ENCODE results near the gene DROSHA.

The DROSHA gene

GRCh38 chr5:31459594-31459993, 72.3 kb downstream of the DROSHA start:
- no peak for DNase-seq

GRCh38 chr5:31455172-31455571, 76.7 kb downstream of the DROSHA start:
- no peak for DNase-seq

DNA sequence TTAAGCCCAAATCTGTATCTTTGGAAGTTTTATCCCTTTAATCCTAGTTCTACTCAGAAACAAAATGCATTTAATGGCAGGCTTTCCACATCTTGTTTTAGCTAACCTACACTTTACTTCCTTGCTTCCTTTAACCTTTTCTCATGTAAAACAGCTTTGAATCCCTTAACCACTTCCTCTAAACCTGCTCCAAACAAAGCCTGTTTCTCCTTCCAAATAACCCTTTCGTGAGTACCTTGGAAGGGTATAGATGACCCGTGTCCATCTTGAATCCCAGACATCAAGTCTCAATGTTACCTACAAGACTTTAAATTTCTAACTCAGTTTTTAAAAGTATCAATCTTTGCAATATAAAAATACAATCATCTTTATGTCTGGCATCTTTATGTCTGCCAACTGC, 78.4 kb downstream of the DROSHA start:
- no peak for DNase-seq

GRCh38 chr5:31452314-31452713, 79.6 kb downstream of the DROSHA start:
- no peak for DNase-seq

GRCh38 chr5:31449962-31450361, 81.9 kb downstream of the DROSHA start:
- DNase-seq, result no peak

GRCh38 chr5:31449174-31449573, 82.7 kb downstream of the DROSHA start:
- DNase-seq, result no peak

DNA sequence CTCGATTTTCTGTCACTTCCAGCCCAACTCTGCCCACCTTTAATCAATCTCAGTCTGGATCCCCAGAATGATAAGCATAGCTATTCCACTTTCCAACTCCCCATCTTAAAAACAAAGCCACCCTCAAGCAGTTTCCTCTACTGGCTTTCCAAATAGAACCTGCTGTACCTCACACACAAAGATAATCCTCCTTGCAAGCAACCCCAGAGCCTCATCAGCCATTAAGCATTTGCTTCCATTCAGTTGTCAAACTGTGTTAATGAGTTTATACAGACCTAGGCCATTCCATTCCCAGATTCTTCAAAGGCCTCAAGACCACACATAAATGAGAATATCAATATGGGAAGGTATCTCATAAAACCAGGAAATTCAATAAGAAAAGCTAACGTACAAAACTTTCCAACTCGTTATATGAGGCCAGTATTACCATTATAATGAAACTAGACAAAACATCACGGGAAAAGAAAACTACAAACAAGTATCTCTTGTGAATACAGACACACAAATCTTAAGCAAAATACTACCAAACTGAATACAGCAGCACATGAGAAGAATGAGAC, 86.8 kb downstream of the DROSHA start:
- no peak for DNase-seq

DNA sequence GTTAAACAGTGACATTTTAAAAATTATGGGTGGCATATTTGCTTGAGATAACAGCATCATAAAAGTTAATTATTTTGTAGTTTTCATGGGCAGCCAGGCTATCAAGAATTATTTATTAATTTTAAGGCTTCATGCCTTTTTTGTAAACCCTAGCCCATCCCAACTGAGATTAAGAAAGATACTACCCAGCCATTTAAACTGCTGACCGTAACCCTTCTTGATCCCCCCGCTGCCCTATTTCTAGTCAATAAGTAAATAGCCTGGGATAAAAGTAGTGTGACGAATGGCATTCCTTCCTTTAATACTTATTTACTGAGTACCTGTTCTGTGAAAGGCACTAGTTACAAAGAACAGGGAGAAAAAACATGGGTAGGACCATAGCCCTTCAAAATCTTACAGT, 88.3 kb downstream of the DROSHA start:
- no peak for DNase-seq

GRCh38 chr5:31442058-31442745, 89.7 kb downstream of the DROSHA start:
- DNase-seq, result no peak

DNA sequence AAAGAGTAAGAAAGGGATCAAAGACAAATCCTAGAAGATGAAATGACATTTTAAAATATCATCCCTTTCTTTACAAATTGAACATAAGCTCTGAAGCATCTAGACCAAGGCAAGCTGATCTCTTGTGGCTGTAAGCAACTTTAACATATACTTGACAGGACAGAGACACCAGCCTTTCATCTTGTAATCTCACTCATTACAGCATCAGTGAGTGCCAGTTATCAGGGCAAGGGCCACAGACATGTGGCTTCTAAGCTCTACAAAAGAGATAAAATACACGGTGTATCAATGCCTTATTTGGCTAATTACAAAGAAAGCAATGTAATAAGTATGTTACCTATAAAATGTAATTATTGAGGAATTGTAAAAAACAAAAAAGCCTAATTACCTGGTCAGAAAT, 95.0 kb downstream of the DROSHA start:
- no peak for DNase-seq

GRCh38 chr5:31435730-31436129, 96.2 kb downstream of the DROSHA start:
- no peak for DNase-seq

- DNase-seq, result no peak
These were observed 97.0 kb downstream of the DROSHA start for GRCh38 chr5:31434898-31435297.

GRCh38 chr5:31433229-31433628, 98.7 kb downstream of the DROSHA start:
- no peak for DNase-seq

DNA sequence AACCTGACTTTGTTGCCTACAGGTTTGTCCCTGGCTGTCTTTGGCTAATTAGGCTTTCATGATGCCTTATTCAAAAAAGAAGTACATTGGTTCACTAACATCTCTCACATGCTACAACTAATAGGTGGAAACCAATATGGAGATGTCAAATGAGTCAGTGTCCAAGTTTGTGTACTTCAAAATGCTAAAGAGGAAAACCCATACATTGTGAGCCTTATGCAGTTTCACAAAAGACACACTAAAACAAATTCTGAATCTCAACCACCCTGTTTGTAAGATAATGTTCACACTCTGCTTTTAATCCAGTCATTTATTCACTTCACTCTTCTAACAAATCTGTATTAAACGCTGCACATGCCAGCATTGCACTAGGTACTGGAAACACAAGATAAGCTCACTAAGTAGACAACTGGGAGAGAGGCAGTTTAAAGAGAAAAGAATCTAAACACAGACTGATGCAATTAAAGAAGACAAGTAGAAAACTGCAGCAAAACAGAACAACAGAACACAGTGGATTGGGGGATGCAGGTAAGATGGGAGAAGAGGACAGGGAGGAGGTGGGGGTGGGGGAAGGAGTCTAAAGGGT, 104.1 kb downstream of the DROSHA start:
- DNase-seq, result no peak

DNA sequence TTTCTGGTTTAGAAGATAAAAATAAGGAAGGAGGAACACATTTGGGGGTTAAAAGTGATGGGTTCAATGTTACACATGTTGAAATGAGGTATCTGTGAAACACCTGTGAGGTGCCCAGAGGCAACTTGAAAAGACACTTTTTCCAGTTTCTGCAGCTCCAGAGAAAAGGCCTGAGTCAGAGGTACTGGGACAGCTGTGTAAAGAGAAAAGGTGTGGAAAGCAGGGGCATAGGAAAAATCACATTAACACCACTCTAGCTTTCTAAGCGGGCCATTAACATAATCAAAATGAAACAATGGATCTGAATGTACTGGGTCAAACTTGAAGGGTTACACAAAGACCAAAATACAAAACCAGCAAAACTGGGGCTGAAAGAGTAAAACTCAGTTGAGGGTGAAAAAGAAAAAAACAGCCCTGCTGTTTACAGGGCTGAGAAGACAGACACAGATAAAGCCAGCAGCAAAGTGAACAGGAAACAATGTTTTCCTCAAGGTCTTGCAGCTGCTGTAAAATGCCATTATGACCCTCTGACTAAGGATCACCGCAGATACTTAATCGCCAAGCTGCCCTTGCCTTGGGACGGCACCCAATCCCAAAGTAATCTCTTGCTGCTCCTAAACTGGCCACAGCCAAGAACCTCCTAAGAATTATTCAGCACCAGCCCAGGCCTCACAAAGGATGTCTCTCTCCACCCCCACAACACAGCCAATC, 104.7 kb downstream of the DROSHA start:
- no peak for DNase-seq

DNA sequence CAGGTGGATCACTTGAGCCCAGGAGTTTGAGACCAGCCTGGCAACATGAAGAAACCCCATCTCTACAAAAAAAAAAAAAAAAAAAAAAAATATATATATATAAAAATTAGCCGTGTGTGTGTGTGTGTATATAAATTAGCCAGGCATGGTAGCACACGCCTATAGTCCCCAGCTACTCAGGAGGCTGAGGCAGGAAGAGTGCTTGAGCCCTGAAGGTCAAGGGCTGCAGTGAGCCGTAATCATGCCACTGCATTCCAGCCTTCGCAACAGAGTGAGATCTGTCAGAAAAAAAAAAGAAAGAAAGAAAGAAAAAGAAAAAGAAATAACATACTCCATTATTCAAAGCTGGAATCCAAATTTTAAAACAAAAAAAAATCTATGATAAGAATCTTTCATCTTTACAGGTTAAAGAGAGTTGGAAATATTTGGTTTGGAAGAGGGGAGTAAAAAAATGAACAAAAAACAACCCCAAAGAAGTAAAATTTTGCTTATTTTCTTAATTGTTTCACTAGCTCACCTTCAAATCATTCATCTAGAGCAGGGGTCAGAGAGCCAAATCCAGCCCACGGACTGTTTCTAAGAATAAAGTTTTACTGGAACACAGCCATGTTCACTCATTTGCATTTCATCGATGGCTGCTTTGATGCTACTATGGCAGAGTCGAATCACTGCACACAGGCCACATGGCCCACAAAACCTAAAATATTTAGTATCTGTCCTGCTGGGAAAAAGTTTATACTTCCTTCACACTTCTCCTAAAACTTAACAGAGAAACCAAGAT, 109.9 kb downstream of the DROSHA start:
- no peak for DNase-seq

GRCh38 chr5:31417512-31417911, 114.4 kb downstream of the DROSHA start:
- DNase-seq, result no peak

DNA sequence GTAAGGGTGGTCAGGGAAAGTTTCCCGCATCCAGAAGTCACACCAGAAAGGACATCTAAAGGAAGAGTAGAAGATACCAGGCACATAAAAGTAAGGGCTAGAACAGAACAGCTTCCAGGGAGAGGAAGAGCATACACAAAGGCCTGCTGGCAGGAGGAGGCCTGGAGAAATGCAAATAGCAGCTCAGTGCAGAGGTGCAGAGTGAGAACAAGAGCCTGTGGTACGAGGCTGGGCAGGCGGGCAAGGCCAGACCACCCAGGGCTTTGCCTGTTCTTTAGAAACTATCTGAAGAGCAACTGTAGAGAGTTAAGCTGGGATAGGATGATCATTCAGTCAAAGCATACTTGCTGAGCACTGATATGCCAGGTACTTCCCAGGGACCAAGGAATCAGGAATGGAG, 115.3 kb downstream of the DROSHA start:
- no peak for DNase-seq

GRCh38 chr5:31415960-31416359, 115.9 kb downstream of the DROSHA start:
- no peak for DNase-seq

DNA sequence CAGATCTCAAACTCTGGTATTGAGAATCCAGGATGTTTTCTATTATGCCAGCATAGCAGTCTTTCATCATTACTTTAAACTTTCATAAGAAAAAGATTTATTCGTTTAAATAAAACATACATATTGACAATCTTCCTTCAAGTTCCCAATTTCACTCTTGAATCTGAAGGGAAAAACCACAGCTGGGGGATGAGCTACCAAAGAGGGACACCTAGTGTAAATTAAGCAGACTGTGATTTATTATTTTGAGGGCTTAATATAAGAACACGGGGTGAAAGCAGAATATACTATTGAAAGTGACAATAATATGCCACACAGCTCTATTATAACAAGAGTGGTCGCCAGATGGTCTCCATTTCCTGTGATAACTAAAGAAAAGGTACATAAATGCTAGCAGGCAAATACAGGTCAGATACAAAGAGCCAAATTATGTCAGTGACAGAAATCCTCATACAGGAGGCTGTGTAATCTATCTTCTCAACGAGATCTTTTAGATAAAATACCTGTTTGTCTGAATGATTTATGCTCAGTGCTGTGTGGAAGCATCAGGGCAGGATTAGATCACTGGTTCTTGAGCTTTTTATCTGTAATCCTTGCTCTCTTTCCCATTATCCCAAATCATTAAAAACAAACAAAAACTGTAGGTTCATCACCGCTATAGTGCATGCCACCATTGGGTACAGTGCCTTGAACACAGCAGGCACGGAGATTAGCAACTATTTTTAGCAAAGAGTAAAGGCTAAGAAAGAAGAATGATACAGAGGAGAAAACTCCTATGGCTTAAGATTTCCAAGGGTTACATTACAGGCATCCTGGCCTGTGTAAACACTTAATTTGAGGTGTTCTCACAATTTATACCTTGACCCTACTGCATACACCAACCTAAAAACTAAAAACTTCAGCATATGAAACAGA, 116.6 kb downstream of the DROSHA start:
- no peak for DNase-seq

DNA sequence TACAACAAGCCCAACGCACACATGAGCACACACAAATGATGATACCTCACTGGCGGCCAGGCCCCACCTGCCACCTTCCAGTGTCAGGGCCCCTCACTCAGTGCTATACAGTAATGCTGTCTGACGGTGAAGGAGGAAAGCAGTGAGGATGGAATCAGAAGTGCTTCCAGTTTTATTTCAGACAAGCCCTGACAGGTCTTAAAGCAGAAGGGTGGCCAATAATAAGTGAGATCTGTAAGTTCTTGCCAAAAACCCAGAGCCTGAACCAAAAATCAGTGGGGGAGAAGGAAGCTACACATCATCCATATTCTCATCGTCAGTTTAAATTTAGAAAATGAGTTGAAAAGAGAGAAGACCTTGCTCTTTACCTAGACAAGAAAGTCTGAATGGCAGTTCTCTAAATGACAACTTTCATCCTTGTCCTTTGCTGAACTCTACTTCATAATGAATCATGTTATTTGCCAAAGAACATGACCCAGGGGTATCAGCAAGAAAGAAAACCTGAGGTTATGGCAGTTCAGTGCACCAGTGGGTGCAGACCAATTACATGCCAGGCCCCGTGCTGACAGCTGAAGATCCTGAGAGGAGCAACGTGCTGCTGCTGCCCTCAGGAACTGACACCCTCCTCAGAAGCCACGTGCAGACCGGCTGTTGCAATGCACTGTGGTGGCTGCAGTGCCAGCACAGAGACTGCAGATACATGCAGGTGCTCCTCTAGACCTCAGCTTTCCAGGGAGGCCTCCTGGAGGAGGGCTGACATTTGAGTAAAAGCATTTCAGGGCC, 118.7 kb downstream of the DROSHA start:
- no peak for DNase-seq
